Activated T-cell treated with anti-CD3 and anti-CD28 coated beads, Interleukin-2, amount 50 U/mL, for 4 hours (primary cell): ENCODE measurements around the gene PGBD4. TPM values are rescaled to one million over a fixed set of nuclear protein-coding genes. Genes with fewer than 3 reads are reported as not detected.
"Not testable (repeated sequence)": the region's sequence is repeated elsewhere in the genome, so short reads cannot be mapped to it uniquely, and the experiment has no call there.

ENCODE experiments used
- ATAC-seq, 2 donors: fragments of 200-7000 bp; cut with Tn5 transposase; one replicate each; pipeline ENCODE4 v1.10.0; 2021
- DNase-seq: peaks from one replicate; pipeline ENCODE4 v3.0.0-alpha.2; 2020
- H3K27me3 Mint-ChIP-seq: one replicate; pipeline ENCODE4 v1.8.0; 2021; ENCODE audit warnings: low read depth, mixed read lengths
- H3K36me3 Mint-ChIP-seq: one replicate; pipeline ENCODE4 v1.8.0; 2022; ENCODE audit warnings: mixed read lengths; ENCODE audit not compliant: insufficient read depth
- H3K4me1 Mint-ChIP-seq: one replicate; pipeline ENCODE4 v1.8.0; 2021; ENCODE audit warnings: low read depth, mixed read lengths
- H3K4me3 Mint-ChIP-seq: one replicate; pipeline ENCODE4 v1.8.0; 2021; ENCODE audit warnings: mild to moderate bottlenecking, moderate library complexity, mixed read lengths
- H3K9me3 Mint-ChIP-seq: one replicate; pipeline ENCODE4 v1.8.0; 2021; ENCODE audit warnings: mixed read lengths
- total RNA-seq, 3 donors: library from RNA; stranded (reverse); gene quantifications; one replicate each; pipeline ENCODE4 v1.2.1, GENCODE V29; 2021

PGBD4 gene
- total RNA-seq, 3 donors from 2014 or later, result 1.8 to 2.4 (median 2.2) TPM

DNA sequence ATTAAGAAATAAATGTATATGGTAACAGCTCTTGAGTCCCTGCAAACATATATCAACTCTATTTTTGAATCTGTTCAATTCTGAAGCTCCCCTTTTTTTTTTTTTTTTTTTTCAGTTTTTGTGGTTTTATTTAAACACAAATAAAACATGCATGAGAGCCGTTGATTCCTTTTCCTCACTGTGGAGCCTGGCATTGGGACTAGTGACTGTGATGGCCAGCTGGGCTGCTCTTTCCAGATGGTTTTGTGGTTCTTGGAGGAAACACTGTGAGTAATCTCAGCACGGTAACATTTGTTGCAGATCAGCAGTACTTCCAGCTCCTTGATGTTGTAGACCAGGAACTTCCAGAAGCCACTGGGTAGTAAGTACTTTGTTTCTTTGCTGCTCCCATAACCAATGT, 16.1 kb upstream of the PGBD4 start:
- peaks cover 26% of the 10 kb centered on the region for H3K36me3 Mint-ChIP-seq
- H3K9me3 Mint-ChIP-seq, result no peaks in the 10 kb centered on the region
- no peak overlapping the region for H3K4me3 Mint-ChIP-seq

DNA sequence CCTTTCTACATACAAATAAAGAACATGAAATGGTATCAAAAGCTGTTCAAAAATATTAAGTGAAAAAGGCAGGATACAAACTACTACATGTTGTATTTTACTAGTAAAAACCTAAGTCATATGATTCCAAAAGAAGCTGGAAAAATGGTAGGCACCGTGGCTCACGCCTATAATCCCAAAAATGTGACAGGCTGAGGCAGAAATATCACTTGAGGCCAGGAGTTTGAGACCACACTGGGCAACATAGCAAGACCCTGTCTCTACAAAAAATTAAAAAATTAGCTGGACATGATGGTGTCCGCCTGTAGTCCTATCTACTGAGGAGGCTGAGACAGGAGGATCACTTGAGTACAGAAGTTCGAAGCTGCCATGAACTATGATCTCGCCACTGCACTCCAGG, 2.0 kb upstream of the PGBD4 start:
- DNase-seq (no peak), ATAC-seq (no peak)
- Mint-ChIP-seq H3K4me1 (peaks cover 37% of the 10 kb centered on the region), H3K4me3 (peak overlapping the region; percentile 64), H3K36me3 (peaks cover 19% of the 10 kb centered on the region), H3K27me3 (no peaks in the 10 kb centered on the region), H3K9me3 (peaks cover 2% of the 10 kb centered on the region)

More for the DNA sequence above, 16.1 kb upstream of the PGBD4 start:
- H3K4me1 Mint-ChIP-seq, result no peaks in the 10 kb centered on the region
- no peaks in the 10 kb centered on the region for H3K27me3 Mint-ChIP-seq
- DNase-seq (no peak), ATAC-seq (no peak)

DNA sequence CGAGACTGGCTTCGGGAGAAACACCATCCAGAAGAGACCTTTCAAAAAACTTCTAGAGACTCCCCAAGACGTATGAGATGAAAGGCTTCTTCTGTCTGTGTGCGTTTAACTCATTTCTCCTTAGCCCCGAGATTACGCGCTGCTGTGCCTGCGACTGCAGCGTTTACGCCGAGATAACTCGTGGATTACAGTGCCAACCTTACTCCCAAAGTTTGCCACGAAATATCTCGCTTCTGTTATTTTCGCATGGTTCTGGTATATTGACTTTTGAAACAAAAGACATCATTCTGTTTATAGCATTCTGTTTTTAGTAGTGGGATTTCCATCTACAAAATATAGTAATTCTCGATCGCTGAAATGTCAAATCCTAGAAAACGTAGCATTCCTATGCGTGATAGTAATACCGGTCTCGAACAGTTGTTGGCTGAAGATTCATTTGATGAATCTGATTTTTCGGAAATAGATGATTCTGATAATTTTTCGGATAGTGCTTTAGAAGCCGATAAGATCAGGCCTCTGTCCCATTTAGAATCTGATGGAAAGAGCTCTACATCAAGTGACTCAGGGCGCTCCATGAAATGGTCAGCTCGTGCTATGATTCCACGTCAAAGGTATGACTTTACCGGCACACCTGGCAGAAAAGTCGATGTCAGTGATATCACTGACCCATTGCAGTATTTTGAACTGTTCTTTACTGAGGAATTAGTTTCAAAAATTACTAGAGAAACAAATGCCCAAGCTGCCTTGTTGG, 467 bp downstream of the PGBD4 start:
- peaks cover 4% of the 10 kb centered on the region for H3K9me3 Mint-ChIP-seq
- no peak for DNase-seq
- peaks cover 36% of the 10 kb centered on the region for H3K4me1 Mint-ChIP-seq
- peak overlapping the region; percentile 100 for H3K4me3 Mint-ChIP-seq
- ATAC-seq, result no peak
- H3K36me3 Mint-ChIP-seq, result peaks cover 17% of the 10 kb centered on the region
- no peaks in the 10 kb centered on the region for H3K27me3 Mint-ChIP-seq

DNA sequence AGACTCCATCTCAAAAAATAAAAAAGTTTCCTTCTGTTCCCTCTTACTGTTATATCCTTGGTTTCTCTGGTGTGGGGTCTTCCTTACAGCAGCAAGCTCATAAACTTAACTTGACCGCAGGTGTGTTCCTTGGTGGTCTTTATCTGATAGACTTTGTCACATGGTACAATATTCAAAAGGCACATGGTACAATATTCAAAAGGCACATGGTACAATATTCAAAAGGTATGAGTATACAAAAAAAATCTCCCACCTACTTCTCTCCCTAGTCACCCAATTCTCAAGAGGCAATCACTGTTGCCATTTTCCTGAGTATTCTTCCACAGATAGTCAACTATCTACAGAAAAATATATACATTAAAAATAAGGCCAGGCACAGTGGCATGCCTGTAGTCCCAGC, 4.5 kb downstream of the PGBD4 start:
- ATAC-seq, result no peak
- H3K4me3 Mint-ChIP-seq, result no peak overlapping the region

GRCh38 chr15:34107315-34107714, 5.4 kb downstream of the PGBD4 start:
- Mint-ChIP-seq H3K9me3 (peaks cover 4% of the 10 kb centered on the region), H3K27me3 (no peaks in the 10 kb centered on the region), H3K36me3 (peaks cover 14% of the 10 kb centered on the region), H3K4me3 (no peak overlapping the region), H3K4me1 (peaks cover 11% of the 10 kb centered on the region)
- DNase-seq (no peak), ATAC-seq (no peak)

More for the DNA sequence above, 4.5 kb downstream of the PGBD4 start:
- peaks cover 17% of the 10 kb centered on the region for H3K36me3 Mint-ChIP-seq
- H3K27me3 Mint-ChIP-seq, result no peaks in the 10 kb centered on the region
- DNase-seq, result no peak
- H3K4me1 Mint-ChIP-seq, result peaks cover 16% of the 10 kb centered on the region
- peaks cover 4% of the 10 kb centered on the region for H3K9me3 Mint-ChIP-seq

DNA sequence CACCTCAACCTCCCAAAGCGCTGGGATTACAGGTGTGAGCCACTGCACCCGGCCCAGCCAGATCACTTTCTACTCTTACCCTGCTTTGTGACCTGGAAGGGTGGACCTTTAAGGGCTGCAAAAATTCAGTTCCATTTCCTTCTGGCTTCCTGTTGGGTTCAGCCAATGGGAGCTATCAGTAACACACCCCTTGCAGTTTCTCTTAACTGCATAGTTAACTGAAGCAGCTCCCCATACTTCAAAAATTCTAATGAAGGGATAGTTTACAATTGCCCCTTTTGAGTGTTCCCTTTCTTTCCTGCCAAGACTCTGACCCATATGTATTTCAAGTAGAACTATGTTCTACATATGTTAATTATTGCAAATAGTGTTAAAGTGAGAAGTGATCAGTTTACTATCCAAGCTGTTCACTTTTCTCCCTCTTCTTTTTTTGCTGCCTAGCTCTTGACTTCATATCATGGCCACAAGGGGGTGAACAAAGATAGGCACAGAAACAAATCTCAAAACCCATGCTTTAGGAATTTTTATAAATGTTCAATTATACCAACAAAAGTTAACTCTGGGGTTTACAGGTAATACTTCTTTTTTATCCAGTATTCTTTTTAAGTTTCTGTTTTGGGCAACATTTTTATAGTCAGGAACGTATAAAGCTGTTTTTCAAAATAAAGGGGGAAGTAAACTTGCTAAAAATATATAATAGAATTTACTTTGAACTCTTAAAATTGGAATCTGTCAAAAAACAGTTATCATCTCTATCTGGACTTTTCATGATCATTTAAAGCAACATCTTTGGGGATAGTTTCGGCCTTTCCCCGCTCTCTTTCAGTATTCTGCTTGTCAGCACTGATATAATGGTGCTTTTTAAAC, 8.1 kb downstream of the PGBD4 start:
- H3K36me3 Mint-ChIP-seq, result peaks cover 2% of the 10 kb centered on the region
- H3K4me1 Mint-ChIP-seq, result no peaks in the 10 kb centered on the region
- DNase-seq, result no peak
- peaks cover under 1% of the 10 kb centered on the region for H3K9me3 Mint-ChIP-seq
- H3K4me3 Mint-ChIP-seq, result no peak overlapping the region
- no peak for ATAC-seq
- peaks cover 10% of the 10 kb centered on the region for H3K27me3 Mint-ChIP-seq

GRCh38 chr15:34111488-34111887, 9.6 kb downstream of the PGBD4 start:
- DNase-seq (no peak), ATAC-seq (no peak)
- H3K4me1 Mint-ChIP-seq, result no peaks in the 10 kb centered on the region
- H3K4me3 Mint-ChIP-seq, result no peak overlapping the region
- H3K27me3 Mint-ChIP-seq, result peaks cover 15% of the 10 kb centered on the region
- H3K36me3 Mint-ChIP-seq, result no peaks in the 10 kb centered on the region
- no peaks in the 10 kb centered on the region for H3K9me3 Mint-ChIP-seq

DNA sequence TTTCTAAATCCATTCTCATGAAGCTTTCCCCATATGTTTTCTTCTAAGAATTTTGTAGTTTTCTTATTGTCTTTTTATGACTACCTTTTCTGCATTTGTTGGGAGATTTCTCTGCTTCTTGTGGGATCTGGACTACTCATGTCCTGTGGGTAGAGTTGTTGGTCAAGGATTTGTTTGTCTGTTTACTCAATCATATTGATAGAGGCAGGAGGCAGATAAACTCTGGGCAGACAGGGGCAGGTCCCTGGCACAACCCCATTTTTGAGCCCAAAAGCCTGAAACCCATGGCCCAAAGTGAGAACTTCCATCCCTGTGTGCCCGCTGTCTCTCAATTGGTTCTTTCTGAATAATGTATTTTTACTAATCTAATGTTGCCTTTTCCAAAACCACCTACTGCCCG, 12.3 kb downstream of the PGBD4 start:
- ATAC-seq (no peak), DNase-seq (no peak)
- Mint-ChIP-seq H3K4me3 (no peak overlapping the region), H3K36me3 (no peaks in the 10 kb centered on the region), H3K27me3 (peaks cover 24% of the 10 kb centered on the region), H3K4me1 (no peaks in the 10 kb centered on the region), H3K9me3 (no peaks in the 10 kb centered on the region)

GRCh38 chr15:34114739-34115138, 12.9 kb downstream of the PGBD4 start:
- peaks cover 24% of the 10 kb centered on the region for H3K27me3 Mint-ChIP-seq
- DNase-seq, result no peak
- H3K36me3 Mint-ChIP-seq, result no peaks in the 10 kb centered on the region
- ATAC-seq, result no peak
- H3K9me3 Mint-ChIP-seq, result no peaks in the 10 kb centered on the region
- H3K4me1 Mint-ChIP-seq, result no peaks in the 10 kb centered on the region
- H3K4me3 Mint-ChIP-seq, result no peak overlapping the region

GRCh38 chr15:34116620-34117019, 14.7 kb downstream of the PGBD4 start:
- ATAC-seq (no peak), DNase-seq (no peak)
- H3K27me3 Mint-ChIP-seq, result peaks cover 31% of the 10 kb centered on the region
- H3K9me3 Mint-ChIP-seq, result no peaks in the 10 kb centered on the region
- no peaks in the 10 kb centered on the region for H3K36me3 Mint-ChIP-seq
- H3K4me1 Mint-ChIP-seq, result no peaks in the 10 kb centered on the region
- H3K4me3 Mint-ChIP-seq, result no peak overlapping the region

GRCh38 chr15:34119291-34119690, 17.4 kb downstream of the PGBD4 start:
- H3K27me3 Mint-ChIP-seq, result peaks cover 26% of the 10 kb centered on the region
- no peaks in the 10 kb centered on the region for H3K4me1 Mint-ChIP-seq
- DNase-seq, result no peak
- no peak overlapping the region for H3K4me3 Mint-ChIP-seq
- no peaks in the 10 kb centered on the region for H3K9me3 Mint-ChIP-seq
- no peaks in the 10 kb centered on the region for H3K36me3 Mint-ChIP-seq
- no peak for ATAC-seq

- not testable (repeated sequence) for H3K36me3 Mint-ChIP-seq, DNase-seq, H3K4me1 Mint-ChIP-seq, ATAC-seq, H3K4me3 Mint-ChIP-seq, H3K9me3 Mint-ChIP-seq
- H3K27me3 Mint-ChIP-seq, result peaks cover 19% of the 10 kb centered on the region
Measured at GRCh38 chr15:34120420-34120819, 18.5 kb downstream of the PGBD4 start.

DNA sequence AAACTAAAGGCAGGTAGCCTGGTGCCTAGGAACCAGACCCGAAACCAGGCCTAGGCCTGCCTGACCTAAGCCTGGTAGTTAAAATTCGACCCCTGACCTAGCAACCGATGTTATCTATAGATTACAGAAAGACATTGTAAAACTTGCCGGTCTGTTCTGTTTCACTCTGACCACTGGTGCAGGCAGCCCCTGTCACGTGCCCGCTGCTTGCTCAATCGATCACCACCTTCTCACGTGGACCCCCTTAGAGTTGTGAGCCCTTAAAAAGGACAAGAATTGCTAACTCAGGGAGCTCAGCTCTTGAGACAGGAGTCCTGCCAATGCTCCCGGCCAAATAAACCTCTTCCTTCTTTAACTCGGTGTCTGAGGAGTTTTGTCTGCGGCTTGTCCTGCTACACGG, 19.9 kb downstream of the PGBD4 start:
- not testable (repeated sequence) for H3K36me3 Mint-ChIP-seq

DNA sequence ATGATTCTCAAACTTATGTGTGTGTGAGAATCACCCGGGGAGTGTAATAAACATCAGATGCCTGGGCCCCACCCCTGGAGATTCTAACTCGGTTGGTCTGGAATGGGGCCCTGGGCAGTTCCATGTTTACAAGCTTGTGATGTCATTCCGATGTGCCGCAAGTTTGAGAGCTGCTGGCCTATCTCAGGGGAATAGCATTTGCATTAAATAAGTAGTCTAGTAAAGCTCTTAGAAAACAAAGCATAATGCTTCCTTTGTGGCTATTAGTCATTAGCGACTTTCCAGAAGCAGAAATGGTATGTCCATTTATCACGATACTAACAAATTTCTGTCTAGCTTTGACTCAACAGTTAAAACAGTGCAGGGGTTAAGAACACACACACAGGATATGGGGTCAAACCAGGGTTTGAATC, 20.9 kb downstream of the PGBD4 start:
- Mint-ChIP-seq H3K4me3 (no peak overlapping the region), H3K4me1 (no peaks in the 10 kb centered on the region)

More for the DNA sequence above, 19.9 kb downstream of the PGBD4 start:
- peaks cover 15% of the 10 kb centered on the region for H3K27me3 Mint-ChIP-seq
- not testable (repeated sequence) for DNase-seq, H3K9me3 Mint-ChIP-seq, H3K4me3 Mint-ChIP-seq, ATAC-seq, H3K4me1 Mint-ChIP-seq

DNA sequence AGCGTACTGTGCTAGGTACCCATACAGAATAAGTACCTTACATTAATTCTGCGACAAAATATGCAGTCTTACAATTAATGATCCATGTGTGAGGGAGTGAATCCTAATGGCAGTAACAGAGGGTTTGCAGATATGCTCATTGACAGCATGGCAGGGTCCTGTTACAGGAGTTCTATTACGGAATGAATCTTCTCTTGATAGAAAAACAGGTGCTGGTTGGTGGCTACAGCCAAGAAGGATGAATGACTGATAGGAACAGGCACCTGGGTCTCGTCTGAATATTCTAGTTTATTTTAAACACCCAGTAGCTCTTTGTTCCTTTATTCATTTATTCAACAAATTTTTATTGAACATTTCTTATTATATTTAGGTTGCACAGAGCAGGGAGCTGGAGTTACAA, 22.8 kb downstream of the PGBD4 start:
- DNase-seq (no peak), ATAC-seq (no peak)
- Mint-ChIP-seq H3K4me1 (no peaks in the 10 kb centered on the region), H3K27me3 (peaks cover 6% of the 10 kb centered on the region), H3K4me3 (no peak overlapping the region), H3K9me3 (no peaks in the 10 kb centered on the region), H3K36me3 (no peaks in the 10 kb centered on the region)

More for the DNA sequence above, 20.9 kb downstream of the PGBD4 start:
- DNase-seq (no peak), ATAC-seq (no peak)
- no peaks in the 10 kb centered on the region for H3K36me3 Mint-ChIP-seq
- H3K9me3 Mint-ChIP-seq, result no peaks in the 10 kb centered on the region
- H3K27me3 Mint-ChIP-seq, result peaks cover 9% of the 10 kb centered on the region
